GM19452 (cell line): ENCODE data around the gene HASPIN.

Experiments
- ATAC-seq: cut with Tn5 transposase; IDR thresholded peaks from one replicate; pipeline ENCODE4 v1.9.1; 2021; ENCODE audit not compliant: unreplicated experiment

Gene HASPIN

GRCh38 chr17:3723556-3724377, at the start of gene HASPIN:
HASPIN (plus strand) TSS chr17:3723903; CDS start chr17:3723936, 33 bp downstream.
- ATAC-seq: peak; percentile 81

GRCh38 chr17:3675886-3676285, 47.8 kb upstream of the HASPIN start:
- no peak for ATAC-seq

- no peak for ATAC-seq
Measured at GRCh38 chr17:3678095-3678820, 45.4 kb upstream of the HASPIN start.

- no peak for ATAC-seq
Measured at GRCh38 chr17:3678821-3679530, 44.7 kb upstream of the HASPIN start.

GRCh38 chr17:3679531-3680126, 44.1 kb upstream of the HASPIN start:
- ATAC-seq: no peak

GRCh38 chr17:3681057-3681456, 42.6 kb upstream of the HASPIN start:
- ATAC-seq: no peak

GRCh38 chr17:3681565-3681964, 42.1 kb upstream of the HASPIN start:
- no peak for ATAC-seq

GRCh38 chr17:3682033-3682432, 41.7 kb upstream of the HASPIN start:
- no peak for ATAC-seq

GRCh38 chr17:3683054-3683511, 40.6 kb upstream of the HASPIN start:
- no peak for ATAC-seq

GRCh38 chr17:3685174-3685573, 38.5 kb upstream of the HASPIN start:
- no peak for ATAC-seq

- ATAC-seq: no peak
Measured at GRCh38 chr17:3688027-3688553, 35.6 kb upstream of the HASPIN start.

- ATAC-seq: no peak
Measured at GRCh38 chr17:3688852-3689261, 34.8 kb upstream of the HASPIN start.

GRCh38 chr17:3689262-3690093, 34.2 kb upstream of the HASPIN start:
- no peak for ATAC-seq

GRCh38 chr17:3690094-3690715, 33.5 kb upstream of the HASPIN start:
- no peak for ATAC-seq

- no peak for ATAC-seq
Measured at GRCh38 chr17:3691617-3692067, 32.1 kb upstream of the HASPIN start.

GRCh38 chr17:3692346-3692745, 31.4 kb upstream of the HASPIN start:
- ATAC-seq: no peak

- ATAC-seq: no peak
Measured at GRCh38 chr17:3693141-3693540, 30.6 kb upstream of the HASPIN start.

- ATAC-seq: peak; percentile 73
Measured at GRCh38 chr17:3693829-3694231, 29.9 kb upstream of the HASPIN start.

GRCh38 chr17:3695129-3695722, 28.5 kb upstream of the HASPIN start:
- no peak for ATAC-seq
